Spleen (tissue), 7 donors: ENCODE results near the gene ZNF566.

Experiments used
- POLR2AphosphoS5 ChIP-seq, 3 donors: sonication (generic); formaldehyde crosslinking; IDR thresholded peaks; one replicate each; pipeline ENCODE4 v1.5.1; 2017; ENCODE audit warnings: antibody characterized with exemption in 3 of 3
- TF ChIP-seq, protein P1 (sequence below), 11 experiments: fragments of 200-600 bp in 7 of 11; fragments of 450-650 bp in 4 of 11; sonication (generic) in 4 of 11; IDR thresholded peaks in 8 of 11; conservative IDR thresholded peaks in 3 of 11; 1 replicate in 7 of 11; 2 replicates in 4 of 11; pipeline versions ENCODE4 v1.4.0 to v1.8.0; 2016 to 2021; ENCODE audit warnings: antibody characterized with exemption in 11 of 11, inconsistent platforms in 4 of 11, mild to moderate bottlenecking in 1 of 11
- donor health status: DM: no; HTN: no; CAD: no; lungs with moderate emphysema.
- donor health status: DM: no; HTN: no; CAD: no.
- donor health status: DM: no; HTN: no; CAD: no.

DNA sequence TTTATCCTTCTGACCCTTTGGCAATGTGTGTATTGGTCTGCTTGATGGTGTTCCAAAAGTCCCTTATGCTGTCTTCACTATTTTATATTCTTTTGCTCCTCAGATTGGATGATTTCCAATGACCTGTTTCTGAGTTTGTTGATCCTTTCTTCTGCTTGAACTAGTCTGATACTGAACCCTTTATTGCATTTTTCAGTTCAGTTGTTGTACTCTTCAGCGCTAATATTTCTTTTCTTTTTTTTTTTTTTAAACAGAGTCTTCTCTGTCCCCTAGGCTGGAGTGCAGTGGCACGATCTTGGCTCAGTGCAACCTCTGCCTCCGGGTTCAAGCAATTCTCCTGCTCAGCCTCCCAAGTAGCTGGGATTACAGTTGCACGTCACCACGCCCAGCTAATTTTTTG is 12.6 kb upstream of the ZNF566 start:
- TF ChIP-seq, protein P1, sequence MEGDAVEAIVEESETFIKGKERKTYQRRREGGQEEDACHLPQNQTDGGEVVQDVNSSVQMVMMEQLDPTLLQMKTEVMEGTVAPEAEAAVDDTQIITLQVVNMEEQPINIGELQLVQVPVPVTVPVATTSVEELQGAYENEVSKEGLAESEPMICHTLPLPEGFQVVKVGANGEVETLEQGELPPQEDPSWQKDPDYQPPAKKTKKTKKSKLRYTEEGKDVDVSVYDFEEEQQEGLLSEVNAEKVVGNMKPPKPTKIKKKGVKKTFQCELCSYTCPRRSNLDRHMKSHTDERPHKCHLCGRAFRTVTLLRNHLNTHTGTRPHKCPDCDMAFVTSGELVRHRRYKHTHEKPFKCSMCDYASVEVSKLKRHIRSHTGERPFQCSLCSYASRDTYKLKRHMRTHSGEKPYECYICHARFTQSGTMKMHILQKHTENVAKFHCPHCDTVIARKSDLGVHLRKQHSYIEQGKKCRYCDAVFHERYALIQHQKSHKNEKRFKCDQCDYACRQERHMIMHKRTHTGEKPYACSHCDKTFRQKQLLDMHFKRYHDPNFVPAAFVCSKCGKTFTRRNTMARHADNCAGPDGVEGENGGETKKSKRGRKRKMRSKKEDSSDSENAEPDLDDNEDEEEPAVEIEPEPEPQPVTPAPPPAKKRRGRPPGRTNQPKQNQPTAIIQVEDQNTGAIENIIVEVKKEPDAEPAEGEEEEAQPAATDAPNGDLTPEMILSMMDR (IDR thresholded peaks at IDR 0.05 in 8 of 11, conservative IDR thresholded peaks at IDR 0.05 in 3 of 11), result no peak
- no peak for TF ChIP-seq POLR2AphosphoS5 (IDR thresholded peaks at IDR 0.05)
